ENCODE data around the gene SENP1.

- TF ChIP-seq POLR2A (IDR thresholded peaks at IDR 0.05) (no peak), POLR2AphosphoS5 (IDR thresholded peaks at IDR 0.05) (no peak)
These were observed 75.7 kb downstream of the SENP1 start for GRCh38 chr12:48030173-48030650.
